H7 (cell line): Measurements from ENCODE around the gene GAS2L2. TPM values are rescaled to one million over a fixed set of nuclear protein-coding genes. Genes with fewer than 3 reads are reported as not detected.

Experiments
- DNase-seq: peaks from one replicate; pipeline ENCODE4 v3.0.0; 2012
- H3K27me3 ChIP-seq: 2 replicates; pipeline ENCODE4 v1.6.0; 2011; ENCODE audit warnings: mild to moderate bottlenecking, low read length; ENCODE audit not compliant: control insufficient read depth, insufficient read depth
- H3K36me3 ChIP-seq: replicated peaks from 2 replicates; pipeline ENCODE4 v1.5.1; 2011; ENCODE audit warnings: low read length; ENCODE audit not compliant: control insufficient read depth, insufficient read depth
- H3K4me3 ChIP-seq: 2 replicates; pipeline ENCODE4 v1.5.1; 2011; ENCODE audit warnings: low read depth, mild to moderate bottlenecking, control low read depth, low read length, moderate library complexity; ENCODE audit not compliant: insufficient read depth
- total RNA-seq: library from RNA; depleted of rRNA; stranded (reverse); fragments of >200 nt; shearing (Covaris generic); gene quantifications from 2 replicates; pipeline ENCODE4 v1.2.3, GENCODE V29; 2014

GAS2L2 gene
- total RNA-seq, 1 experiment from 2014 or later = 0.10 TPM

- DNase-seq = peak; percentile 95
- no peaks in the 10 kb centered on the region; the same call in 1 of the 2 replicates for H3K36me3 ChIP-seq
- peak within 1 kb of the TSS; percentile 74 for H3K4me3 ChIP-seq
- no peaks in the 10 kb centered on the region for H3K27me3 ChIP-seq
Measured at GRCh38 chr17:35731239-35731916, 21.7 kb downstream of the GAS2L2 start, which contains the start of gene RASL10B. Gene RASL10B, plus strand, starts transcription at chr17:35731639. Its CDS starts 3,546 bp downstream, at chr17:35735185.

- Histone ChIP-seq H3K4me3 (no peak overlapping the region), H3K27me3 (no peaks in the 10 kb centered on the region), H3K36me3 (no peaks in the 10 kb centered on the region; the same call in 1 of the 2 replicates)
- peak; percentile 33 for DNase-seq
Measured at GRCh38 chr17:35730400-35731005, 22.5 kb downstream of the GAS2L2 start.

GRCh38 chr17:35729405-35729833, 23.6 kb downstream of the GAS2L2 start:
- DNase-seq = peak; percentile 46
- H3K4me3 ChIP-seq = no peak overlapping the region
- peaks cover 4% of the 10 kb centered on the region for H3K36me3 ChIP-seq
- H3K27me3 ChIP-seq = no peaks in the 10 kb centered on the region

- DNase-seq = no peak
Measured at GRCh38 chr17:35728551-35728950, 24.5 kb downstream of the GAS2L2 start.

GRCh38 chr17:35727635-35728034, 25.4 kb downstream of the GAS2L2 start:
- peak; percentile 14 for DNase-seq
- Histone ChIP-seq H3K4me3 (no peak overlapping the region), H3K27me3 (no peaks in the 10 kb centered on the region), H3K36me3 (peaks cover 13% of the 10 kb centered on the region)

More at GRCh38 chr17:35728551-35728950, 24.5 kb downstream of the GAS2L2 start:
- Histone ChIP-seq H3K27me3 (no peaks in the 10 kb centered on the region), H3K4me3 (no peak overlapping the region), H3K36me3 (peaks cover 11% of the 10 kb centered on the region)

GRCh38 chr17:35726953-35727460, 26.0 kb downstream of the GAS2L2 start:
- Histone ChIP-seq H3K36me3 (peaks cover 13% of the 10 kb centered on the region), H3K27me3 (no peaks in the 10 kb centered on the region), H3K4me3 (no peak overlapping the region)
- no peak for DNase-seq

- peak; percentile 35 for DNase-seq
- H3K36me3 ChIP-seq = peaks cover 13% of the 10 kb centered on the region
- H3K4me3 ChIP-seq = no peak overlapping the region
- H3K27me3 ChIP-seq = no peaks in the 10 kb centered on the region
Measured at GRCh38 chr17:35726127-35726952, 26.7 kb downstream of the GAS2L2 start.

- no peak overlapping the region for H3K4me3 ChIP-seq
- no peaks in the 10 kb centered on the region for H3K27me3 ChIP-seq
- H3K36me3 ChIP-seq = peaks cover 13% of the 10 kb centered on the region
- DNase-seq = no peak
Measured at GRCh38 chr17:35725802-35726126, 27.3 kb downstream of the GAS2L2 start.

GRCh38 chr17:35725058-35725457, 28.0 kb downstream of the GAS2L2 start:
- Histone ChIP-seq H3K36me3 (peaks cover 13% of the 10 kb centered on the region), H3K4me3 (no peak overlapping the region), H3K27me3 (no peaks in the 10 kb centered on the region)
- no peak for DNase-seq

- DNase-seq = no peak
Measured at GRCh38 chr17:35723735-35724134, 29.3 kb downstream of the GAS2L2 start.

GRCh38 chr17:35717475-35717874, 35.6 kb downstream of the GAS2L2 start:
- Histone ChIP-seq H3K4me3 (no peak overlapping the region), H3K36me3 (peaks cover 5% of the 10 kb centered on the region), H3K27me3 (no peaks in the 10 kb centered on the region)
- DNase-seq = no peak

More at GRCh38 chr17:35723735-35724134, 29.3 kb downstream of the GAS2L2 start:
- Histone ChIP-seq H3K4me3 (no peak overlapping the region), H3K36me3 (peaks cover 13% of the 10 kb centered on the region), H3K27me3 (no peaks in the 10 kb centered on the region)

GRCh38 chr17:35716897-35717465, 36.1 kb downstream of the GAS2L2 start:
- Histone ChIP-seq H3K36me3 (peaks cover 5% of the 10 kb centered on the region), H3K4me3 (no peak overlapping the region), H3K27me3 (no peaks in the 10 kb centered on the region)
- DNase-seq = no peak

- no peak overlapping the region for H3K4me3 ChIP-seq
- H3K27me3 ChIP-seq = no peaks in the 10 kb centered on the region
- peaks cover 5% of the 10 kb centered on the region for H3K36me3 ChIP-seq
- DNase-seq = no peak
Measured at GRCh38 chr17:35716173-35716572, 36.9 kb downstream of the GAS2L2 start.

GRCh38 chr17:35715416-35715815, 37.6 kb downstream of the GAS2L2 start:
- peaks cover 7% of the 10 kb centered on the region for H3K36me3 ChIP-seq
- no peaks in the 10 kb centered on the region for H3K27me3 ChIP-seq
- H3K4me3 ChIP-seq = no peak overlapping the region
- no peak for DNase-seq
